ENCODE data around the gene RMI1.

RMI1 gene

DNA sequence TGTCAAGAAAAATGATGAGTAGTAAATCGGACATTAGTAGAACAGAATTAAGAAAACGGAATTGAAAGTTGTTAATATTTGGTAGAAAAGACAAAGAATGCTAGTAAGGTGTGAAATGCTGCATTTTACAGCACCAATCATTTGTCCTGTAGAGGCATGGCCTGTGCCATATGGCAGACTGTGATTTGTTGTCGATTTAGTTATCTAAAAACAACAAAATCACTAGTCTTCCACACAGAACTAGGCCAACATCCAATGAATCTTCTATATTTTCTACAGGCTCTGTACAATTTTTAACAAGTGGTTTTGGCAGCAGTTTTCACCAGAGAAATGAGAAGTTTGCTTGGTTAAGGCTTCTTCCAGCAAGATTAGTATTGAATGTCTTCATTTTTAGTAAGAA lies 11.0 kb upstream of the RMI1 start:
- no peak for DNase-seq (ENCODE audit: low spot score)

- DNase-seq (ENCODE audit: low spot score) = no peak
These were observed 9.1 kb upstream of the RMI1 start for GRCh38 chr9:83971485-83971884.

- no peak for DNase-seq (ENCODE audit: low spot score)
These were observed 8.3 kb upstream of the RMI1 start for GRCh38 chr9:83972286-83972685.

- DNase-seq (ENCODE audit: low spot score) = no peak
These were observed 5.3 kb upstream of the RMI1 start for GRCh38 chr9:83975300-83975699.

DNA sequence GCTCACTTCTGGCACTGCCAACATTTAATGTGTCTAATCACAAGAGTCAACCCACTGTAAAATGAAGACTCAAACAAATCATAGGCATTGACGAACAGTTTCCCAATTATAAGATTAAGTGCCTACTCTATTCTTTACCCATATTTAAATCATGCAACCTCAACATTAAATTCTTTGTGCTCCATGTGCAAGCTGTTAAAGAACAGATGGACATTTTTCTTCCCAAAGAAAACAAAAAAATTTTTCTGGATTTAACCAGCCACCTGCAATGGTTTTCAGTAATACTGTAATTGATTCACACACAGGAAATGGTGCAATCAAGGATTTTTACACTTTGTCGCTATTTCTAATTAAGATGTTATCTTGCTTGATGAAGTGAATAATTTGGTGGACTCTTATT lies 4.2 kb upstream of the RMI1 start:
- no peak for DNase-seq (ENCODE audit: low spot score)

DNA sequence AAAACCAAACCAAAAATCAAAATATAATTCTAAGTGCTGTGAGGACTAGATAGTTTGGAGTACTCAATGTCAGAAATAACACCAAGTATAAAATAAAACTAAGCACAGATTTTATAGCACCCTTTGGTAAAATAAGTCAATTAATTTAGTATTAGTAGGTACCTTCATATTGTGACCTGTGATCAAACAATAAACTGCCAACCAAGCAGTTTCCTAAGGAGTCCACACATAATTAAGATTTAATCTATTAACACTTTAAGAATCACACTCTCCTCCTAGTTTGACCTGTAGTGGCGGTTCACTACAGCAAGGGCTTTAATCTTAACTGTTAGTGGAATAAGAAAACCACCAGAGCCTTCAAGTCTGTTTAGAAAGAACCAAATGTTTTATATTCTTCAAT lies 3.4 kb upstream of the RMI1 start:
- no peak for DNase-seq (ENCODE audit: low spot score)

DNA sequence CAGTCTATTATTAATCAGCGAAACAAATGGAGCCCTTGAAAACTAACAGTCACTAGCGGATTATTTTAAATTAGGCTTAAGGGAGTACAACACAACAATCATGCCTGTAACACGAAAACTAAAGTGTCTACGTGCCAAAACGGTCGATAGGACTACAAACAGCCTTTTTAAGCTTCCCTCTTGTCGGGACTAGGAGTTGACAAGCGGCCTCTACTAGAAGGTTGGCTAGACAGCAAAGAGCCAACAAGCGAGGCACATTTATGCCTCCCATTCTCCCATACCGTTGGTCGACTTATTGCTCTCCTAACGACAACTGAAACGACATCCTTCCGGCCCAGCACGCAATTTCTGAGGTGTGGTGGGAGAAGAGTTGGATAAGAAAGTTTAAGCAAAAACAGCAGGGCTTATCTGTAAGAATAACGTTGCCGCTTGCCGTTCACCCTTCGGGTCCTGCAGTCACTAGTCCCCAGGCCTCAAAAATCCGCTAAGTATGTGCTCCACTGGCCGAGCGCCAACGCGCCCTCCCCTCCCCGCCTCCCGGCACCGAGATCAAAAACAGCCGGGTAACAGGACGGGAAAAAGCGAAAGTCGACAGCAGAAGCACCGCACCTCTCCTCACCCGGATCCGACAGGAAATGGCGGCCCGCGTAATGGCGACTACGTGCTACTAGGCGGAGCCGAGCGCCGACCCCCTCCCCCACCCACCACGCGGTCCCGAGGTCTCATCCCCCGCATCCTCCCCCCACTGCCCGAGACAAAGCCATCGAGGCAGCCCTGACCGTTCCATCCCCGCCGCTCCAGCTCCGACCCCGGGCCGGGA lies 1.4 kb upstream of the RMI1 start:
- DNase-seq (ENCODE audit: low spot score) = peak; percentile 91

GRCh38 chr9:83979812-83980394 lies 702 bp upstream of the RMI1 start, which contains the start of gene HNRNPK:
TSS of gene HNRNPK (minus strand) at chr9:83980215. CDS start at chr9:83978252, 1,963 bp downstream.
- peak; percentile 99 for DNase-seq (ENCODE audit: low spot score)

DNA sequence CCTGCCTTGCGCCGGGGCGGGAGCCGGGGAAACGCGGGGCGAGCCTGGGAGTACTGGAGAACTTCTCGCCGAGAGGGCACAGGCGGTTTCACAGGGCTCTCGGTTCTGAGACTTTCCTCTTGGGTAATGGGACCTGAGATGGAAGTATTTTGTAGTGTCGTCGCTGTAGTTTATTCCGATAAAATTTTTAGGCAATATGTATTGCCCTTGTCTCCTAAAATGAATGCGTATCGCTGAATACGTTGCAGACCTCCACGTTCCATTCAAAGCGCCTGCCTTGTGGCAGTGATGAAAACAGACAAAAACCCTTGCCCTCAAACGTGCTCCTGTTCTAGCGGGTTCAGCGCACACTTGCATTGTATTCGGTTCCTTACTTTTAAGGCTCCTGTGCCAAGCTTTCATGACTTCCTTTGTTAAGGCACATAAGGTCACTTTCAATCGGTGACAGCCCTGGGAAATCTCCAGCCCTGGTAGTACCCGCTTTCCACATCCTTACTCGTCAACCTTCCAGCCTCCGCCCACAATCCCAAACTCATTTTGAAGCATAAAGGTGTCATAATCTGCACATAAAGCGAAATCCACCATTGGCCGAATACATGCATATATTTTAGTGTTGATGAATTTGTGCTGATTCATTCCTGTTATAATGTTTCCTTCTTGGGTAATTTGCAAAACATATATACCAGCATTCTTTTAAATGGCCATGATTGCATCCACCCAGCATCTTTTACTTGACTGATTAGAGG lies 694 bp downstream of the RMI1 start:
- no peak for DNase-seq (ENCODE audit: low spot score)

- DNase-seq (ENCODE audit: low spot score) = no peak
These were observed 5.6 kb downstream of the RMI1 start for GRCh38 chr9:83986195-83986594.

- no peak for DNase-seq (ENCODE audit: low spot score)
These were observed 6.3 kb downstream of the RMI1 start for GRCh38 chr9:83986765-83987401.

- DNase-seq (ENCODE audit: low spot score) = no peak
These were observed 6.8 kb downstream of the RMI1 start for GRCh38 chr9:83987402-83987791.

DNA sequence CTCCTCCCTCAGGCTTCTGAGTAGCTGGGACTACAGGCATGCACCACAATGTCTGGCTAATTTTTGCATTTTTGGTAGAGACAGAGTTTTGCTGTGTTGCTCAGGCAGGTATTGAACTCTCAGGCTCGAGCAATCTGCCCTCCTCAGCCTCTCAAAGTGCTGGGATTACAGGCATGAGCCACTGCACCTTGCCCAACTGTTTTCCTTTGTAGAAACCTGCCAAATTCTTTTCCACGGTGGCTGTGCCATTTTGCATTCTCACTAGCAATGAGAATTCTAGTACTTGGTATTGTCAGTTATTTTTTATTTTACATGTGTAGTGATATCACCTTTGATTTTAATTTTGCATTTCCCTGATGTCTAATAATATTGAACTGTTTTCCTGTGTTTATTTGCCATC lies 7.8 kb downstream of the RMI1 start:
- no peak for DNase-seq (ENCODE audit: low spot score)

GRCh38 chr9:83991355-83991754 lies 10.8 kb downstream of the RMI1 start:
- DNase-seq (ENCODE audit: low spot score) = no peak

GRCh38 chr9:83992407-83992806 lies 11.8 kb downstream of the RMI1 start:
- DNase-seq (ENCODE audit: low spot score) = no peak

GRCh38 chr9:83992901-83993300 lies 12.3 kb downstream of the RMI1 start:
- DNase-seq (ENCODE audit: low spot score) = no peak

DNA sequence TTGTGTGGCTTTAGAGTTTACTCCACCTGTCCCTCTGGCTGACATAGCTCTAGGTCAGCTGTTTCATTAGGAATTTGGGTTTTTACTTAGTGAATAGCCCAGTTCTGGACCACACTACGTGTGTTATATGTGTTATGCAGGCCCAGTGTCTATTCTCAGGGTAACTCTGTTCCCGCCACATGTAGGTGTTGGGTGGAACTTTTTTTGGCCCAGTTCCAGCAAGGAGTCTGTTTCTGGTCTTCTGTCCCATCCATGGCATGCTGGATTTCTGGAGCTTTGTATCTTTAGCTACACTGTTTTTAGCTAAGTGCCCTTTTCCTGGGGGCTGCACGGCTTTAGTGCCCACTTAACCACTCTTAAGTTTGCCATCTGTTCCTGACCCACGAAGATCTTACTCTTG lies 15.5 kb downstream of the RMI1 start:
- DNase-seq (ENCODE audit: low spot score) = no peak

DNA sequence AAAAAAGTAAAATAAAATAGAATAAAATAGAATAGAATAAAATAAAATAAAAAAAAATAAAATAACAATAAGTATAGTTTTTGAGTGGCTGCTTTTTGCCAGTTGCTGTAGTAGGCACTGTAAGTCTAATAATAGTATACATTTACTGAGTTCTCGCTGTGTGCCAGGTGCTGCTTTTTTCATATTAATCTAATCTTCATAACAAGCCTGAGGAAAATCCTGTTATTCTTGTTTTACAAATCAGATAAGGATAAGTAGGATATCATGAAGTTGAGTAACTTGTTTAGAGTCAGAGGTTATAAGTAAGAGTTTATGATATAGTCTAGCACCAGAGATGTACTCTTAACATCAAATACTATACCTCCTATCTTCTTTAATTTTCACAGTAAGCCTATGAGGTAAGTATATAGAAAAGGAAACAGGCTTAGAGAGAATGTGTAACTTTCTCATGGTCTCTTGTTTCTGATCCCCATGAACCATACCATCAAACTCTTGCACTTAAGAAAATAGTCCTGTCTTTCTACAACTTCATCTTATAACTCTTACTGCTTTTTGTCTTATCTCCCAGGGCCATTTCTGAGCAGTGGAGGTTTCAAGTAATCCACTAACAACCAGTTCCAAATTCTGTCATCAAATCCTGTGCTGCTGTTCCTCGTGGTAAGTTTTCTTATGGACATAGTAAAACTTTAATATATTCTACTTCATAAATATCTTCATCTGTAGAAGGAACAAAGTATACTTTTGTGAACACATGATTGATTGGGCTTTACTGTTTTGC lies 18.7 kb downstream of the RMI1 start:
- DNase-seq (ENCODE audit: low spot score) = no peak

DNA sequence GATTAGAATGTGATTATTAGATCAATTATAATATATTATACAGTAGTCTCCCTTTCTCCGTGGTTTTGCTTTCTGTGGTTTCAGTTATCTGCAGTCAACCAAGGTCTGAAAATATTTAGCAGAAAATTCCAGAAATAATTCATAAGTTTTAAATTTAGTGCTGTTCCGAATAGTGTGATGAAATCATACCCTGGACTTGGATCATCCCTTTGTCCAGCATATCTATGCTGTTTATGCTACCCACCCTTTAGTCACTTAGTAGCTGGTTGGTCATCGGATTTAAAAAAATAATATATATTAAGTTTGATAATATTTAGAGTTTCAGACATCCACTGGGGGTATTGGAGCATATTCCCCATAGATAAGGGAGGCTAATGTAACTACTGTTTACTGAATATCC lies 19.6 kb downstream of the RMI1 start:
- no peak for DNase-seq (ENCODE audit: low spot score)

- no peak for DNase-seq (ENCODE audit: low spot score)
These were observed 21.0 kb downstream of the RMI1 start for GRCh38 chr9:84001621-84002020.

GRCh38 chr9:84002344-84002743 lies 21.7 kb downstream of the RMI1 start:
- DNase-seq (ENCODE audit: low spot score) = no peak

GRCh38 chr9:84003246-84003645 lies 22.6 kb downstream of the RMI1 start:
- DNase-seq (ENCODE audit: low spot score) = no peak

Data from left forelimb (tissue), 1 donor.